NCI-H1048 (cell line): ENCODE measurements around the gene TEX12.
"Not testable (repeated sequence)": the region's sequence is repeated elsewhere in the genome, so short reads cannot be mapped to it uniquely, and the experiment has no call there.

Experiments used
- DNase-seq: peaks from one replicate; lab custom pipeline; 2025; lab: John Stamatoyannopoulos, UW

TEX12 gene

GRCh38 chr11:112167145-112167544, at the start of gene TEX12:
TSS of gene TEX12 (plus strand) at chr11:112167372. CDS start at chr11:112169269, 1,897 bp downstream.
- no peak for DNase-seq

GRCh38 chr11:112118176-112118575, 49.0 kb upstream of the TEX12 start:
- no peak for DNase-seq

GRCh38 chr11:112121981-112122615, 45.1 kb upstream of the TEX12 start:
- DNase-seq, result no peak

GRCh38 chr11:112123129-112123528, 44.0 kb upstream of the TEX12 start:
- DNase-seq, result no peak

- no peak for DNase-seq
Observed at GRCh38 chr11:112127056-112127455, 40.1 kb upstream of the TEX12 start.

- DNase-seq, result no peak
Observed at GRCh38 chr11:112128483-112129121, 38.6 kb upstream of the TEX12 start.

- DNase-seq, result no peak
Observed at GRCh38 chr11:112129656-112130055, 37.5 kb upstream of the TEX12 start.

- no peak for DNase-seq
Observed at GRCh38 chr11:112132737-112133136, 34.4 kb upstream of the TEX12 start.

- no peak for DNase-seq
Observed at GRCh38 chr11:112134473-112134872, 32.7 kb upstream of the TEX12 start.

GRCh38 chr11:112143597-112143996, 23.6 kb upstream of the TEX12 start:
- DNase-seq, result no peak

GRCh38 chr11:112150517-112150916, 16.7 kb upstream of the TEX12 start:
- no peak for DNase-seq

- DNase-seq, result no peak
Observed at GRCh38 chr11:112156153-112156955, 10.8 kb upstream of the TEX12 start.

- no peak for DNase-seq
Observed at GRCh38 chr11:112156956-112157766, 10.0 kb upstream of the TEX12 start.

- no peak for DNase-seq
Observed at GRCh38 chr11:112159098-112160065, 7.8 kb upstream of the TEX12 start.

- DNase-seq, result no peak
Observed at GRCh38 chr11:112160091-112160848, 6.9 kb upstream of the TEX12 start.

- DNase-seq, result no peak
Observed at GRCh38 chr11:112161012-112161411, 6.2 kb upstream of the TEX12 start.

- DNase-seq, result not testable (repeated sequence)
Observed at GRCh38 chr11:112162200-112162599, 5.0 kb upstream of the TEX12 start.

GRCh38 chr11:112162761-112163546, 4.2 kb upstream of the TEX12 start:
- DNase-seq, result no peak
